Vagina (tissue), 2 donors: ENCODE results near the gene KRTAP10-8.

Experiments used
- CTCF ChIP-seq, 3 experiments: fragments of 450-650 bp in 2 of 3; fragments of 200-600 bp in 1 of 3; sonication (generic) in 1 of 3; IDR thresholded peaks; one replicate each; pipeline ENCODE4 v1.5.1; 2017 to 2019; ENCODE audit warnings: antibody characterized with exemption in 3 of 3, mild to moderate bottlenecking in 2 of 3, moderate library complexity in 2 of 3
- POLR2AphosphoS5 ChIP-seq, 2 donors: sonication (generic); formaldehyde crosslinking; IDR thresholded peaks; one replicate each; pipeline ENCODE4 v1.9.0; 2017; ENCODE audit warnings: antibody characterized with exemption in 2 of 2, mild to moderate bottlenecking in 2 of 2, low read depth in 1 of 2; ENCODE audit not compliant: insufficient read depth in 1 of 2

- TF ChIP-seq CTCF (IDR thresholded peaks at IDR 0.05) (no peak), POLR2AphosphoS5 (IDR thresholded peaks at IDR 0.05; ENCODE audit: insufficient read depth in 1 of 2, low read depth in 1 of 2) (no peak)
Measured at GRCh38 chr21:44612029-44612486, at the start of gene KRTAP10-8.
